Activated CD4-positive, CD25-positive, alpha-beta regulatory T cell treated with anti-CD3 and anti-CD28 coated beads, Interleukin-2, amount 50 U/mL, for 16 hours (primary cell): ENCODE results near the gene MEAF6.

ENCODE experiments used
- DNase-seq: peaks from one replicate; pipeline ENCODE4 v3.0.0-alpha.2; 2020; ENCODE audit warnings: low read depth, low spot score

The MEAF6 gene

GRCh38 chr1:37485902-37486679 is 28.5 kb downstream of the MEAF6 start:
- DNase-seq, result no peak

GRCh38 chr1:37484325-37485051 is 30.1 kb downstream of the MEAF6 start:
- no peak for DNase-seq

DNA sequence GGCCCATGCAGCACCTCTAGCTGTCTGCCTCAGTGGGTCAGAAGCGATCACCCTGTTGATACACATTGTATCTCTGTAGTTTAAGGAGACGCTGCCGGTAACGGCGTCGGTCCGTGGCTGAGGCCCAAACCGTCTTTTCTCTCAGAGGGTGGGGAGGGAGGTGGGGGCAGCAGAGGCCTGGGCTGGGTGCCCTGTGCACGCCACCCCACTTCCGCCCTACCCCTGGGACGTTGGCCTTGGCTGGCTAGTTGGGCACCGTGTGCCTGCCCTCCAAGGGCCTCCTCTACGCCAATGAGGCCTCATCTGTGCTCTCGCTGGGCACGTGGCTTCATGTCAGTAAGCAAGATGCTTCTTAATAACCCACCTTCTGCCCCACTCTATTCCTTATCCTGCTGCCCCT is 30.8 kb downstream of the MEAF6 start:
- no peak for DNase-seq

- no peak for DNase-seq
These were observed 31.5 kb downstream of the MEAF6 start for GRCh38 chr1:37482796-37483744.

GRCh38 chr1:37482004-37482785 is 32.4 kb downstream of the MEAF6 start:
- no peak for DNase-seq

GRCh38 chr1:37481289-37482003 is 33.1 kb downstream of the MEAF6 start:
- DNase-seq, result no peak

- no peak for DNase-seq
These were observed 33.8 kb downstream of the MEAF6 start for GRCh38 chr1:37480581-37481288.

DNA sequence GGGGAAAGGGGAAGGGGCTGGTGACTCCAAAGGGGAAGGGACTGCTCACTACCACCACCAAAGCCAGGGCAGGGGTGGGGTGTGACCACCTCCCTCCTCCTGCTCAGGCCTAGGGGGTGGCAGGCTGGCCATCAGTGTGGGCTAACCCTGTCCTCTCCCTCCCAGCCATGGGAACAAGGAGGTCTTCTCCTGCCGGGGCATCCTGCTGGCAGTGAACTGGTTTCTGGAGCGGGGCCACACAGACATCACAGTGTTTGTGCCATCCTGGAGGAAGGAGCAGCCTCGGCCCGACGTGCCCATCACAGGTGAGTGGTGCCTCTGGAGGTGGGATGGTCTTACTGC is 34.5 kb downstream of the MEAF6 start:
- DNase-seq, result no peak

DNA sequence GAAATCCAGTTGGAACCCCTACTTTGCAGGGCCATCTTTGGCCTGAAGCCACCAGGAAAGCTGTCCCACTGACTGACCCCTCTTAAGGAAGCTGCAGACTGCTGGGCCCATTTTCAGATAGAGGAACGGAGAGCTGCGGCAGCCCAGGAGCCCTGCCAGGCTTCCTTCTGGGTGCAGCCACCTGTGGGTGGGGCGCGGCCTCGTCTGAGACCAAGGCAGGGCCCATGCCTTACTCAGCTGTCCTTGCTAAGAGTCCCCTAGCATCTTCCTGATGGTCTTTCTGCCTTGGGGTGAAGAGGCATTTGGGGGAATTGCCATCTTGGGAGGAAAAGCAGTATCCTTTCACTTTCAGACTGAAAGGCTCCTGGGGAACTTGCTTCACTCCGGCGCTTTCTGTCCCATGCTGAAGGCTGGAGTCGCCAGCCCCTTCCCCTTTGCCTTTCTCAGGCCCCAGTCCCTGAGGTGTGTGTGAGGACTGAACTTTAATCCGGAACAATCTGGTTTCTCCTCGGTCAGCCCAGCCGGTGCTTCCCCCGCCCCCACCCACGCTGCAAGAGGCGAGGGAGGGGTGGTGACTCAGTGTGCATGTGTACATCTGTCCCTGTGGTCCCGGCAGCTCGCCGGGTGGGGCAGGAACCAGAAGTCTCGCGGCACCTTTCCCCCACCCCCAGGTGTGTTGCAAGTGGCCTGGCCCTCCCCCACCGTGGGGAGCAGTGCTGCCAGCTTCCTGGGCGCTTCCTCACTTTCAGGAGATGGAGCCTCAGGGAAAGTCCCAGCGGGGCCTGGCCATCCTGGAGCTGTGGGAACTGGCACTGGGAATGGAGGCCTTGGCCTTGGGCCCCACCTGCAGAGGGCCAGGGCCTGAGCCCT is 35.1 kb downstream of the MEAF6 start:
- peak; percentile 82 for DNase-seq

DNA sequence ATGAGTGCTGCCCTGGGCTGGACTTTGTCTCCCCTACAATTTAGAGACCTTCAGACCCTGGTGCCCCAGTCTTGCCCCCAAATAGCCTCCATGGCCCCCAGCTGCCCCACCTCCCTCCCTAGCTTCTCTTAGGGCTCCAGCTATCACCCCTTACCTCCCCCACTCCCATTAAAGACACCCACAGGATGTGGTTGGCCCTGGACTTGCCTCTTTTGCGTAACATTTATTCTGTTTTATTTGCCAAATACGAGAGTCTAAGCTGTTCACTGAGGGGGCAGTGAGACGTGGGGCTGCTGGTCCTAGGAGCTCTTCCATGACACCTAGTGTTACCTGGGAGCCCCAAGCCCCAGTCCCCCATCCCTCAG is 35.7 kb downstream of the MEAF6 start:
- no peak for DNase-seq

- no peak for DNase-seq
These were observed 36.1 kb downstream of the MEAF6 start for GRCh38 chr1:37478451-37478881.

DNA sequence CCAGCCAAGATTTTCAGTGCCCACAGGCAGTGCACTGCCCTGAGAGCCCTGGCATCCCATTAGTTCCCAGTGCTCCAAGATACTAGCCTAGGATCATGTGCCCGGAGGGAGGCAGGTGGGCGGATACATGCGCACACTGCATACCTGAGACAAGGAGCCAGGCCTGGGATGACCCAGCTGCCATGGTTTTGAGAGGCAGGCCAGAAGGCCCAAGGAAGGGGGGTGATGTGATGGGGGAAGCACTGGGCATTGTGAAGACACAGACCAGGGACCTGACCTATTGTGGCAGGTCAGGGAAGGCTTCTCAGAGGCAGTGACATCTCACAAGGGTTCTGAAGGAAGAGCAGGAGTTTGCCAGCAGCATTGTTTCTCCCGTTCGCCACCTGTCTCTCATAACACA is 36.6 kb downstream of the MEAF6 start:
- no peak for DNase-seq

- peak; percentile 67 for DNase-seq
These were observed 37.2 kb downstream of the MEAF6 start for GRCh38 chr1:37477198-37477931.

- DNase-seq, result no peak
These were observed 37.9 kb downstream of the MEAF6 start for GRCh38 chr1:37476460-37477197.

- no peak for DNase-seq
These were observed 38.5 kb downstream of the MEAF6 start for GRCh38 chr1:37476087-37476452.

DNA sequence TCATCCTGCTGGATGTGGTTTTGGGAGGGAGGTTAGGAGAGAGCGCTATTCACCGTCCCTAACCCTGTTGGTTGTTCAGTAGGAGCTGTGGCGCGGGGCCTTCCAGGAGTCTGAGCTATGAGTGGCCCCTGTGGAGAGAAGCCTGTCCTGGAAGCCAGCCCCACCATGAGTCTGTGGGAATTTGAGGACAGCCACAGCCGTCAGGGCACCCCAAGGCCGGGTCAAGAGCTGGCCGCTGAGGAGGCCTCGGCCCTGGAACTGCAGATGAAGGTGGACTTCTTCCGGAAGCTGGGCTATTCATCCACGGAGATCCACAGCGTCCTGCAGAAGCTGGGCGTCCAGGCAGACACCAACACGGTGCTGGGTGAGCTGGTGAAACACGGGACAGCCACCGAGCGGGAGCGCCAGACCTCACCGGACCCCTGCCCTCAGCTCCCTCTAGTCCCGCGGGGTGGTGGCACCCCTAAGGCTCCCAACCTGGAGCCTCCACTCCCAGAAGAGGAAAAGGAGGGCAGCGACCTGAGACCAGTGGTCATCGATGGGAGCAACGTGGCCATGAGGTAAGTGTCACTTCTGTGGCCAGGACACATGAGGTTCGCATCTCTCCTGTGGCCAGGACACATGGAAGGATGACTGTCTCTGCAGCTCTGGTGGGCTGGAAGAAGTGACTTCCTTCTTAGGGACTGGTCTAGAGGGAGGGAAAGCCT is 39.0 kb downstream of the MEAF6 start:
- no peak for DNase-seq

GRCh38 chr1:37474697-37475379 is 39.7 kb downstream of the MEAF6 start:
- DNase-seq, result no peak
